ENCODE results near the gene DONSON. TPM values are rescaled to one million over a fixed set of nuclear protein-coding genes. Genes with fewer than 3 reads are reported as not detected.

Gene DONSON
- total and polyA plus RNA-seq, 2 of the 13 experiments (the other 11 are each of a cell fraction or from before 2014, with no cell fraction given), result 35.4 to 63.6 TPM

DNA sequence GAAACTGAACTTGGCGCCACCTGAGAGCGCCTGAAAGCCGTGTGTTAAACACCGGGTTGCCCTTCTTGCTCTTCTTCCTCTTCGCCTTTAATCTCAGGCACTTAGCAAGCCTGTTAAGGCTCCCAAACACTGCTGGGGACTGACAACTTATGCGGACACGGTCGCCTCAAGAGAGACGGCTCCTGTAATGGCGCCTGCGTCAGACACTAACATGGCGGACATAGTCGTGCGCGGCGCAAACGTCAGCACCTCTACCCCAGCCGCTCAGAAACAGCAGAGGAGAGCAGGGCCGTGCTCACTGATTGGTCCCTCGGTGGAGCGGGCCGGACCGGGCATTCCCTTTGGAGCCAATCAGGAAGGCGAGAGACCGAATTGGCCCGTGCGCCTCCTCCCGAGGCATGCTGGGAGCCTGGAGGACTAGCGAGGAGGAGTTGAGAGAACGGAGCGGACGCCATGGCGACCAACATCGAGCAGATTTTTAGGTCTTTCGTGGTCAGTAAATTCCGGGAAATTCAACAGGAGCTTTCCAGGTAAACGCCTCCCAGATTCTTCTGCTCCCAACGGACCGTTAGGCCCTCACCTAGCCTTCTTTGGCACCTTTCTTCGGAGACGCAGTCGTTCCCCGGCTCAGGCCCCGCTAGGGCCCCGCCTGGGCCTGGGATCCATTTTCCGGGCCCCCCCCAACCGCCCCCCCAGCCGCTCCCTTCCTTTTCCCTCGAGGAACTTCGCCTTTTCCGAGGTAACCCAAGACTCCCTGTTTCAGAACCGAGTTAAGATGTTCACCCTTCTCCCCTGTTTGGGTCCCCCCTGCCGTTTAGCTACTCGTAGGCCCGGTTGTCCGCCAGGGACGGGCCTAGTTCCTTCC is 45.6 kb downstream of the DONSON start, which contains the start of gene SON (continued):
- TF ChIP-seq GABPA (IDR thresholded peaks at IDR 0.05; ENCODE audit: low read depth, low read length) (no peak), GABPA (CRISPR knock-in tag; IDR thresholded peaks at IDR 0.05; ENCODE audit: low read depth) (peak; percentile 60), BHLHE40 (IDR thresholded peaks at IDR 0.05; ENCODE audit: low read length) (no peak), SAP130 (CRISPR knock-in tag; IDR thresholded peaks at IDR 0.05; ENCODE audit: low read depth) (peak; percentile 74), ZNF329 (CRISPR knock-in tag; IDR thresholded peaks at IDR 0.05; ENCODE audit: low read depth) (no peak), MEIS1 (CRISPR knock-in tag; IDR thresholded peaks at IDR 0.05; ENCODE audit: borderline replicate concordance) (no peak), TEAD3 (CRISPR knock-in tag; optimal IDR thresholded peaks at IDR 0.05; ENCODE audit: borderline replicate concordance) (peak; percentile 70), ZNF383 (CRISPR knock-in tag; IDR thresholded peaks at IDR 0.05; ENCODE audit: borderline replicate concordance) (no peak), POLR2AphosphoS2 (IDR thresholded peaks at IDR 0.05; ENCODE audit: low read depth, low read length) (peak; percentile 63; the same call in 1 of the 2 replicates), ATF7-NPFF (CRISPR knock-in tag; IDR thresholded peaks at IDR 0.05; ENCODE audit: low read depth) (no peak), ZNF17 (CRISPR knock-in tag; IDR thresholded peaks at IDR 0.05) (no peak), SRSF1 (optimal IDR thresholded peaks at IDR 0.05; ENCODE audit: low read depth, low read length) (peak; percentile 75), ZNF788 (CRISPR knock-in tag; IDR thresholded peaks at IDR 0.05; ENCODE audit: borderline replicate concordance) (no peak; the same call in 1 of the 2 replicates), ZNF558 (CRISPR knock-in tag; IDR thresholded peaks at IDR 0.05; ENCODE audit: borderline replicate concordance) (no peak), RXRA (CRISPR knock-in tag; IDR thresholded peaks at IDR 0.05) (no peak; the same call in 1 of the 2 replicates), HHEX (CRISPR knock-in tag; IDR thresholded peaks at IDR 0.05) (no peak), KAT8 (CRISPR knock-in tag; IDR thresholded peaks at IDR 0.05) (peak; percentile 91)
- TF ChIP-seq, protein P1, sequence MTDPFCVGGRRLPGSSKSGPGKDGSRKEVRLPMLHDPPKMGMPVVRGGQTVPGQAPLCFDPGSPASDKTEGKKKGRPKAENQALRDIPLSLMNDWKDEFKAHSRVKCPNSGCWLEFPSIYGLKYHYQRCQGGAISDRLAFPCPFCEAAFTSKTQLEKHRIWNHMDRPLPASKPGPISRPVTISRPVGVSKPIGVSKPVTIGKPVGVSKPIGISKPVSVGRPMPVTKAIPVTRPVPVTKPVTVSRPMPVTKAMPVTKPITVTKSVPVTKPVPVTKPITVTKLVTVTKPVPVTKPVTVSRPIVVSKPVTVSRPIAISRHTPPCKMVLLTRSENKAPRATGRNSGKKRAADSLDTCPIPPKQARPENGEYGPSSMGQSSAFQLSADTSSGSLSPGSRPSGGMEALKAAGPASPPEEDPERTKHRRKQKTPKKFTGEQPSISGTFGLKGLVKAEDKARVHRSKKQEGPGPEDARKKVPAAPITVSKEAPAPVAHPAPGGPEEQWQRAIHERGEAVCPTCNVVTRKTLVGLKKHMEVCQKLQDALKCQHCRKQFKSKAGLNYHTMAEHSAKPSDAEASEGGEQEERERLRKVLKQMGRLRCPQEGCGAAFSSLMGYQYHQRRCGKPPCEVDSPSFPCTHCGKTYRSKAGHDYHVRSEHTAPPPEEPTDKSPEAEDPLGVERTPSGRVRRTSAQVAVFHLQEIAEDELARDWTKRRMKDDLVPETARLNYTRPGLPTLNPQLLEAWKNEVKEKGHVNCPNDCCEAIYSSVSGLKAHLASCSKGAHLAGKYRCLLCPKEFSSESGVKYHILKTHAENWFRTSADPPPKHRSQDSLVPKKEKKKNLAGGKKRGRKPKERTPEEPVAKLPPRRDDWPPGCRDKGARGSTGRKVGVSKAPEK (CRISPR knock-in tag; IDR thresholded peaks at IDR 0.05; ENCODE audit: borderline replicate concordance), result no peak
- TF ChIP-seq, protein P2, sequence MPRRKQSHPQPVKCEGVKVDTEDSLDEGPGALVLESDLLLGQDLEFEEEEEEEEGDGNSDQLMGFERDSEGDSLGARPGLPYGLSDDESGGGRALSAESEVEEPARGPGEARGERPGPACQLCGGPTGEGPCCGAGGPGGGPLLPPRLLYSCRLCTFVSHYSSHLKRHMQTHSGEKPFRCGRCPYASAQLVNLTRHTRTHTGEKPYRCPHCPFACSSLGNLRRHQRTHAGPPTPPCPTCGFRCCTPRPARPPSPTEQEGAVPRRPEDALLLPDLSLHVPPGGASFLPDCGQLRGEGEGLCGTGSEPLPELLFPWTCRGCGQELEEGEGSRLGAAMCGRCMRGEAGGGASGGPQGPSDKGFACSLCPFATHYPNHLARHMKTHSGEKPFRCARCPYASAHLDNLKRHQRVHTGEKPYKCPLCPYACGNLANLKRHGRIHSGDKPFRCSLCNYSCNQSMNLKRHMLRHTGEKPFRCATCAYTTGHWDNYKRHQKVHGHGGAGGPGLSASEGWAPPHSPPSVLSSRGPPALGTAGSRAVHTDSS (CRISPR knock-in tag; conservative IDR thresholded peaks at IDR 0.05), result no peak
- TF ChIP-seq, protein P3, sequence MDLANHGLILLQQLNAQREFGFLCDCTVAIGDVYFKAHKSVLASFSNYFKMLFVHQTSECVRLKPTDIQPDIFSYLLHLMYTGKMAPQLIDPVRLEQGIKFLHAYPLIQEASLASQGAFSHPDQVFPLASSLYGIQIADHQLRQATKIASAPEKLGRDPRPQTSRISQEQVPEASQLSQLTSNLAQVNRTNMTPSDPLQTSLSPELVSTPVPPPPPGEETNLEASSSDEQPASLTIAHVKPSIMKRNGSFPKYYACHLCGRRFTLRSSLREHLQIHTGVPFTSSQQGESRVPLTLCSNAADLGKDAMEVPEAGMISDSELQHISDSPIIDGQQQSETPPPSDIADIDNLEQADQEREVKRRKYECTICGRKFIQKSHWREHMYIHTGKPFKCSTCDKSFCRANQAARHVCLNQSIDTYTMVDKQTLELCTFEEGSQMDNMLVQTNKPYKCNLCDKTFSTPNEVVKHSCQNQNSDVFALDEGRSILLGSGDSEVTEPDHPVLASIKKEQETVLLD (CRISPR knock-in tag; IDR thresholded peaks at IDR 0.05; ENCODE audit: low read depth), result peak; percentile 18
- TF ChIP-seq, protein P4, sequence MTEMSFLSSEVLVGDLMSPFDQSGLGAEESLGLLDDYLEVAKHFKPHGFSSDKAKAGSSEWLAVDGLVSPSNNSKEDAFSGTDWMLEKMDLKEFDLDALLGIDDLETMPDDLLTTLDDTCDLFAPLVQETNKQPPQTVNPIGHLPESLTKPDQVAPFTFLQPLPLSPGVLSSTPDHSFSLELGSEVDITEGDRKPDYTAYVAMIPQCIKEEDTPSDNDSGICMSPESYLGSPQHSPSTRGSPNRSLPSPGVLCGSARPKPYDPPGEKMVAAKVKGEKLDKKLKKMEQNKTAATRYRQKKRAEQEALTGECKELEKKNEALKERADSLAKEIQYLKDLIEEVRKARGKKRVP (CRISPR knock-in tag; IDR thresholded peaks at IDR 0.05), result peak in 1 of 2 experiments; percentile 29; a peak in 1 of 4 replicates
